GM20000 (cell line): ENCODE measurements around the gene KIF16B.

ENCODE experiments used
- DNase-seq: peaks from one replicate; pipeline ENCODE4 v3.0.0; 2012; ENCODE audit warnings: low spot score
- CTCF ChIP-seq: IDR thresholded peaks from 2 replicates; pipeline ENCODE4 v1.5.1; 2012; ENCODE audit warnings: mild to moderate bottlenecking, control low read depth; ENCODE audit errors: extremely low read depth, missing control alignments

The KIF16B gene

DNA sequence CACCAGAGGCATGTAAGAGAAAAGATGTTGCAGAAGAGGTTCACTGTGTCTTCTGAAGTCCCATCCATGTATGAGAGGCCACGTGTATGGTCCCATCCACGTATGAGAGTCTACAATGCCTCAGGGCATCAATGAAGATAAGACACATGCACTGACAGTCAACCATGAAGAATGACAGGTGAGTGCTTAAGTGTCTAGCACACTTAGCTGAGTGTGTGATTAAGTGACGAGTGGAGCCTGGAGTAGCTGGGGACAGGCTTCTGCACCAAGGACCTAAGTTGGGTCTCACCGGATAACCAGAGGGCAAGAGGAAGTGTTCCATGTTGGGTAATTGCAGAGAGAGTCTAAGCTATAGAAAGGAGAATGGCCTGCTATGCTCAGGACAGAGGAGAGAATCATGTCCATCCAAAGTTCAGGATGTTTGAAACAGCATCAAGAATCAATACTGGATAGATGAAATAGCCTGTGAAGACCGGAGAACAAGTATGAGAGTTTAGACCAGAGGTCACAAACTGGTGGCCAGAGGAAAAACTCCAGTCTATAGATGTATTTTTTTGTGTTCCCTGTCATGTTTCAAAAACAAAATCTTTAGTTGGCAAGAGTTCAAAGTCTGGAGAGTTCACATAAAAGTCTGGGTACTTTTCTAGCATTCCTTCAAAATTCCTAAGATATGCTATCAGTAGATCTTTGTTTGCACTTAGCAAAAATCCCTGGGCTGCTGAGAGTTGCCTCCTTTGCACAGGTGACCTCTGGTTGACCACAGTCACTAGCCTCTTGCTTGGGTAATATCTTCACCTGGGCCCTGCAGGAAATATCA lies 165.8 kb downstream of the KIF16B start:
- TF ChIP-seq CTCF, result no peak
- DNase-seq, result no peak

GRCh38 chr20:16405254-16405653 lies 168.0 kb downstream of the KIF16B start:
- no peak for TF ChIP-seq CTCF
- no peak for DNase-seq

GRCh38 chr20:16404640-16405039 lies 168.6 kb downstream of the KIF16B start:
- no peak for DNase-seq

GRCh38 chr20:16404171-16404570 lies 169.1 kb downstream of the KIF16B start:
- DNase-seq, result no peak
- no peak for TF ChIP-seq CTCF

More at GRCh38 chr20:16404640-16405039, 168.6 kb downstream of the KIF16B start:
- no peak for TF ChIP-seq CTCF

- TF ChIP-seq CTCF, result no peak
- DNase-seq, result no peak
Measured at GRCh38 chr20:16400234-16400633, 173.0 kb downstream of the KIF16B start.

GRCh38 chr20:16399801-16400200 lies 173.4 kb downstream of the KIF16B start:
- DNase-seq, result no peak
- no peak for TF ChIP-seq CTCF

DNA sequence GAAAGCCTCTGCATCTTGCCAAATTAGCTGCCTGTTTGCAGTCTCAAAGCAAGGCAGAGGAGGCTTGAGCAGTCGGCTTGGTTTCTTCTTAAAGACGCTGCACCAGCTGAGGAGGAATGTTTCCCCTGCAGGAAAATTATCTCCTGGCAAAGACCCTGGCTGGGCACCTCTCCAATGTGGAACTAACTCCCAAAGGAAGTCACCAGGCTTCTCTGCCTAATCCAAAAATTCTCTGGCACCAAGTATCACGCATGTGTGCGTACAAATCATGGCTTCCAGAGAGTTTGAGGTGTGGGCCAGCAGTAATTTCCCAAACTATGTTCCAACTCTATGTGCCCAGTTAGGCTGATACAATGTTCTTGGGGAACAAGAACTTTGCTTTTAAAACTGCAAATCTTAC lies 176.2 kb downstream of the KIF16B start:
- TF ChIP-seq CTCF, result no peak
- DNase-seq, result no peak
